Fibroblast of skin of left quadriceps (primary cell): ENCODE measurements around the gene CHRNA10.

Experiments
- DNase-seq, 2 experiments: peaks; one replicate each; pipeline ENCODE4 v3.0.0-alpha.2; 2013; ENCODE audit warnings: low read depth in 2 of 2

CHRNA10 gene

GRCh38 chr11:3635641-3636375 is 35.4 kb downstream of the CHRNA10 start:
- no peak for DNase-seq

GRCh38 chr11:3632070-3632660 is 39.0 kb downstream of the CHRNA10 start:
- no peak for DNase-seq

- DNase-seq: no peak
These were observed 39.9 kb downstream of the CHRNA10 start for GRCh38 chr11:3631331-3631730.

- no peak for DNase-seq
These were observed 43.9 kb downstream of the CHRNA10 start for GRCh38 chr11:3627291-3627690.

DNA sequence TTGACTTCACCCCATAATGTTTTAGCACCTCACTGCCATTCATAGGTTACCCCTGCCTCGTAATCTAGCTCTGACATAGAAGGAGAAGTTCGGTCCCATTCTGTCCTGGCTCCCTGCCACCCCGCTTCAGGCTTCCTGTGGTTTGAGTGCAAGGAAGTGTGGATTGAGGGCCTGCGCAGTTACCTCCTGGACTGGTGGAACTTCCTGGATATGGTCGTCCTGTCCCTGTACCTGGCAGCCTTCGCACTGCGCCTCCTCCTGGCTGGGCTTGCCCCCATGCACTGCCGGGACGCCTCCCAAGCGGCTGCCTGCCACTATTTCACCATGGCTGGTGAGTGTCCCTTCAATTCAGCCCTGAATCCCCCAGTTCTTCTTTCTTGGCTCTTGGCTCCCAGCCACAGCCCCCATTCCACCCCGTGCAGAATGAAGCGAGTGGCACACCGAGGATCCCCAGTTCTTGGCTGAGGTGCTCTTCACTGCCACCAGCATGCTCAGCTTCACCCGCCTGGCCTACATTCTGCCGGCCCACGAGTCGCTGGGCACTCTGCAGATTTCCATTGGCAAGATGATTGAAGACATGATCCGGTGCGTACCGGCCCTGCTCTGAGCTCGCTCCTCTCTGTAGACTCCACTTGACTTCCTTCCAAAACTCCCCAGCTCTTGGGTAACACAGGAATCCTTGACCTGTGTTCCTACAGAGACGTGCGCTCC is 44.8 kb downstream of the CHRNA10 start:
- DNase-seq: no peak

DNA sequence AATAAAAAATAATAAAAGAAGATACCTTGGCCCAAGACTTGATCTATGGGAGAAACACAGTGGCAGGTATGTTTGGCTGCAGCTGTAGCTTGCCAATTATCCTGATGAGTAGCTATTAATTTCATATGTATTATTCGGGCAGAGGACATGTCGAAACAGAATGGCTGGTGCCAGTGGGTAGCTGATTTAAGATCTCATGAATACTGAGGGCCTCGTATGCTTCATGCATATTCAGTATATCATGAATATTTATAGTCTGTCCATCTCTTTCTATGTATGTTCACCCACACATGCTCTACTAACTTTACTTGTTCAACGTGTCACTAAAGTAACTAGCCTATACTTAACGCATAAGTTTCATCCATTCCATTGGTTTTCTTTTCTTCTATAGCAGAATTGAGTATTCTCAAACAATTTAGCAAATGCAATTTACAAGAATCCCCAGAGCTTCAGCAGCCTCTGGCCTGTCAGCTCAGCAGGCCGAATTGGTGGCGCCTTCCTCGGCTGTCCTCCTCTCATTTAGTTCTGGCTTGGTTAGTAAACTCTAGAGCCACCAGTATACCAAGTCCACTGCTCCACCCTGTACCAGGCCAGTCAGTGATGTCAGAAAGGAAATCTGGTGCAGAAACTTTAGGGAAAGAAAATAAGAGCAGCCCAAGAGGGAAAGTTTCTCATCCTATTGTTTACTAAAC is 47.3 kb downstream of the CHRNA10 start:
- DNase-seq: no peak

DNA sequence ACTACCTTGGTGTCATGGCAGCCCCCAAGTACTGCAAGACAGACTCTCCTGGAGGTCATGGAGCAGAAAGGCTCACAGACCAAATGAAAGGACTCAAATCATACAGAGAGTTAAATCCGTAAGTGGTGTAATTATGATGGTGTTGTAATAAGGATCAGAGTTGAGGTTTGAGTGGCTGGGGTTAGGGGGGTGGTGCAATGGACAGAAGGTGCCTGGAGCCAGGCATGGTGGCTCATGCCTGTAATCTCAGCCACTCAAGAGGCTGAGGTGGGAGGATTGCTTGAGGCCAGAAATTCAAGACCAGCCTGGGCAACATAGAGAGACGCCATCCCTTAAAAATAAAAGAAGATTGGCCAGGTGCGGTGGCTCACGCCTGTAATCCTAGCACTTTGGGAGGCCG is 48.1 kb downstream of the CHRNA10 start:
- no peak for DNase-seq

- DNase-seq: no peak
These were observed 48.7 kb downstream of the CHRNA10 start for GRCh38 chr11:3622521-3622920.

- no peak for DNase-seq
These were observed 53.2 kb downstream of the CHRNA10 start for GRCh38 chr11:3617990-3618389.

GRCh38 chr11:3616721-3617460 is 54.3 kb downstream of the CHRNA10 start:
- no peak for DNase-seq

GRCh38 chr11:3615998-3616397 is 55.2 kb downstream of the CHRNA10 start:
- DNase-seq: no peak
